ENCODE data around the gene METTL25B.

METTL25B gene

GRCh38 chr1:156746406-156746727, 18.1 kb downstream of the METTL25B start:
- Histone ChIP-seq H3K9me3 (ENCODE audit: control insufficient read depth, insufficient read depth, low read length) (no peaks in the 10 kb centered on the region), H4K20me1 (ENCODE audit: control insufficient read depth, insufficient read depth, low read depth, low read length) (peaks cover 20% of the 10 kb centered on the region; the same call in 1 of the 2 replicates), H3K36me3 (ENCODE audit: control insufficient read depth, low read length) (peaks cover 86% of the 10 kb centered on the region), H3K4me2 (ENCODE audit: low read length) (peak overlapping the region; percentile 62), H3F3A (ENCODE audit: control insufficient read depth, insufficient read depth) (peaks cover 30% of the 10 kb centered on the region), H3K27ac (ENCODE audit: low read depth, low read length) (no peak overlapping the region; the same call in 1 of the 2 replicates), H3K9me2 (replicated peaks; ENCODE audit: control insufficient read depth, low read length) (no peaks in the 10 kb centered on the region), H3K79me2 (ENCODE audit: control insufficient read depth, low read length) (peaks cover 68% of the 10 kb centered on the region), H3K4me1 (ENCODE audit: control insufficient read depth, low read length) (peaks cover 55% of the 10 kb centered on the region), H3K27me3 (ENCODE audit: control insufficient read depth, low read length) (no peaks in the 10 kb centered on the region), H3K4me3 (ENCODE audit: low read length) (no peak overlapping the region)
- TF ChIP-seq CTCF (IDR thresholded peaks at IDR 0.05; ENCODE audit: low read depth, low read length, poor library complexity, severe bottlenecking) (no peak), EZH2phosphoT487 (IDR thresholded peaks at IDR 0.05; ENCODE audit: borderline replicate concordance, low read length) (no peak)

GRCh38 chr1:156746728-156747631, 18.7 kb downstream of the METTL25B start:
- Histone ChIP-seq H3K27ac (ENCODE audit: low read depth, low read length) (peak overlapping the region; percentile 79), H3K9me2 (replicated peaks; ENCODE audit: control insufficient read depth, low read length) (no peaks in the 10 kb centered on the region), H3K4me2 (ENCODE audit: low read length) (peak overlapping the region; percentile 88), H3F3A (ENCODE audit: control insufficient read depth, insufficient read depth) (peaks cover 24% of the 10 kb centered on the region), H3K79me2 (ENCODE audit: control insufficient read depth, low read length) (peaks cover 72% of the 10 kb centered on the region), H4K20me1 (ENCODE audit: control insufficient read depth, insufficient read depth, low read depth, low read length) (peaks cover 20% of the 10 kb centered on the region; the same call in 1 of the 2 replicates), H3K27me3 (ENCODE audit: control insufficient read depth, low read length) (no peaks in the 10 kb centered on the region), H3K4me3 (ENCODE audit: low read length) (peak overlapping the region; percentile 97), H3K4me1 (ENCODE audit: control insufficient read depth, low read length) (peaks cover 49% of the 10 kb centered on the region), H3K36me3 (ENCODE audit: control insufficient read depth, low read length) (peaks cover 81% of the 10 kb centered on the region), H3K9me3 (ENCODE audit: control insufficient read depth, insufficient read depth, low read length) (no peaks in the 10 kb centered on the region)
- peak; percentile 67 for TF ChIP-seq CTCF (IDR thresholded peaks at IDR 0.05; ENCODE audit: low read depth, low read length, poor library complexity, severe bottlenecking)
- TF ChIP-seq EZH2phosphoT487 (IDR thresholded peaks at IDR 0.05; ENCODE audit: borderline replicate concordance, low read length): no peak

GRCh38 chr1:156747742-156748669, 19.7 kb downstream of the METTL25B start:
- H3K4me1 ChIP-seq (ENCODE audit: control insufficient read depth, low read length): peaks cover 52% of the 10 kb centered on the region
- H3F3A ChIP-seq (ENCODE audit: control insufficient read depth, insufficient read depth): peaks cover 14% of the 10 kb centered on the region

More at GRCh38 chr1:156747742-156748669, 19.7 kb downstream of the METTL25B start:
- H3K4me3 ChIP-seq (ENCODE audit: low read length): peak overlapping the region; percentile 97
- peaks cover 82% of the 10 kb centered on the region for H3K79me2 ChIP-seq (ENCODE audit: control insufficient read depth, low read length)
- H3K27me3 ChIP-seq (ENCODE audit: control insufficient read depth, low read length): no peaks in the 10 kb centered on the region
- TF ChIP-seq EZH2phosphoT487 (IDR thresholded peaks at IDR 0.05; ENCODE audit: borderline replicate concordance, low read length) (no peak), CTCF (IDR thresholded peaks at IDR 0.05; ENCODE audit: low read depth, low read length, poor library complexity, severe bottlenecking) (peak; percentile 25)
- H4K20me1 ChIP-seq (ENCODE audit: control insufficient read depth, insufficient read depth, low read depth, low read length): peaks cover 20% of the 10 kb centered on the region; the same call in 1 of the 2 replicates
- H3K27ac ChIP-seq (ENCODE audit: low read depth, low read length): peak overlapping the region; percentile 79
- peaks cover 74% of the 10 kb centered on the region for H3K36me3 ChIP-seq (ENCODE audit: control insufficient read depth, low read length)
- H3K9me3 ChIP-seq (ENCODE audit: control insufficient read depth, insufficient read depth, low read length): no peaks in the 10 kb centered on the region
- H3K4me2 ChIP-seq (ENCODE audit: low read length): peak overlapping the region; percentile 88
- H3K9me2 ChIP-seq (replicated peaks; ENCODE audit: control insufficient read depth, low read length): no peaks in the 10 kb centered on the region
